GM06990 (cell line): ENCODE data around the gene HMCN2.

Experiments used
- DNase-seq: peaks from one replicate; pipeline ENCODE4 v3.0.0-alpha.2; 2011; ENCODE audit not compliant: insufficient read length; ENCODE audit errors: extremely low read depth
- H3K27me3 ChIP-seq: replicated peaks from 2 replicates; pipeline ENCODE4 v1.6.0; 2011; ENCODE audit warnings: low read length; ENCODE audit not compliant: control insufficient read depth, insufficient read depth
- H3K36me3 ChIP-seq: 2 replicates; pipeline ENCODE4 v1.5.1; 2011; ENCODE audit warnings: low read length; ENCODE audit not compliant: control insufficient read depth, insufficient read depth
- H3K4me3 ChIP-seq: replicated peaks from 2 replicates; pipeline ENCODE4 v1.5.1; 2011; ENCODE audit warnings: low read depth, mild to moderate bottlenecking, control low read depth, low read length
- CTCF ChIP-seq: IDR thresholded peaks from 2 replicates; pipeline ENCODE4 v1.5.1; 2011; ENCODE audit warnings: low read length, control low read depth, mild to moderate bottlenecking, inconsistent platforms; ENCODE audit not compliant: insufficient read depth, poor library complexity, severe bottlenecking

HMCN2 gene

DNA sequence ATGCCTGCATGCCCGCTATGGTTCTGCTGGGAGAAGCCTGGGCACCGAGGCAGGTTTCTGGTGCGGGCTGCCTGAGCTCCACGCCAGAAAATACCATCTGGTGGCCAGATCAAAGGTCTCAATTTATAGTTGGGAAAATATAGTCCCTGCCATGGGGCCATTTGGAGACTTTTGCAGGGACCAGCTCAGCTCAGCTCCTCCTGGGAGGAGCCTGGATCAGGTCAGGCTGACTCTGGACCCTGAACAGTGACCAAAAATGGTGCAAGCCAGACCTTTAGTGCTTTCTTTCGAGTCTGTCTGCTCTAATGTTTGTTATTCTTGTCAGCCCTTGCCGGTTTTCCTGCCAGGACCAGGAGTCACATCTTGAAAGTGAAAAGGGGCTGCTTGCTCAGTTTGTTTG is 31.8 kb downstream of the HMCN2 start:
- no peak for DNase-seq
- Histone ChIP-seq H3K4me3 (no peak overlapping the region), H3K36me3 (no peaks in the 10 kb centered on the region), H3K27me3 (peaks cover 1% of the 10 kb centered on the region; the same call in 1 of the 2 replicates)
- no peak for TF ChIP-seq CTCF

DNA sequence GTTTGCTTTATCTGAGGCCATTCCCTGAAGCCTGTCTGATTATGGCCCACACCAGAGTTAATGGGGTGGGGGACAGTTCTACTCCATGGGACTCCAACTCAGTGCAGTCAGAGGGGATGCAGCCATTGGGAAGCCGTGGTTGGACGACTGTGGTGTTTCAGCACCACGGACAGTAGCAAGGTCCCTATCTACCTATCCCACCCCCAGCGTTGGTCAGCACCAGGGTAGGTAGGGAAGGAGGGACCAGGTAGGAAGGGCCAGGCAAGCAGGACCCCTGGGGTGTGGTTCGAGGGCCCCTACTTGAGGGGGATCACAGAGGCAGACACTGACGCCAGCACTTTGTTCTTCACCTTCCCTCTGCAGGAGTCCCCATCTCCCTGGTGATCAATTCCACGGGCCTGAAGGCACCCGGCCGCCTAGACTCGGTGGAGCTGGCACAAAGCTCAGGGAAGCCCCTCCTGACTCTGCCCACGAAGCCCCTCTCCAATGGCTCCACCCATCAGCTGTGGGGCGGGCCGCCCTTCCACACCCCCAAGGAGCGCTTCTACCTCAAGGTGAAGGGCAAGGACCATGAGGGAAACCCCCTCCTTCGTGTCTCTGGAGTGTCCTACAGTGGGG is 33.2 kb downstream of the HMCN2 start:
- Histone ChIP-seq H3K36me3 (no peaks in the 10 kb centered on the region), H3K27me3 (no peaks in the 10 kb centered on the region; the same call in 1 of the 2 replicates), H3K4me3 (no peak overlapping the region)
- DNase-seq, result no peak
- no peak for TF ChIP-seq CTCF

- no peak for TF ChIP-seq CTCF
- no peak for DNase-seq
- no peaks in the 10 kb centered on the region; the same call in 1 of the 2 replicates for H3K27me3 ChIP-seq
- no peaks in the 10 kb centered on the region for H3K36me3 ChIP-seq
- no peak overlapping the region for H3K4me3 ChIP-seq
Measured at GRCh38 chr9:130299785-130300615, 34.4 kb downstream of the HMCN2 start.

DNA sequence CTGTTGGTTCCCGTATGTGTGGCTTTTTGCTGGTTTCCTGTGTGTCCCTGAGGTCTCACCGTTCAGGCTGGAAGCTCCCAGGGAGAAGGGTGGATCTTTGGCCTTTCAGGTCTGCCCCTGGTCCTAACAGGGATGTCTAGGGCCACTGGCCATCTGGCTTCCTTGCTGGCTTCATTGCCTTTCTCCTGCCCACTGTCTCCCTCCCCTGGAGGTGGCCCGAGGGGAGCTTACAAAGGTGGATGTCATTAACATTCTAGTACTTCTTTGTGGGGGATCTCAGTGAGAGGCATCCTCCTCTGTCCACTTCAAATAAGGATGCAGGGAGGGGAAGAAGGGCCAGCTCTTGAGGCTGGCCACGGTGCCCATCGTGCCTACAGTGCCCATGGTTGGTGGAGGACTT is 35.2 kb downstream of the HMCN2 start:
- Histone ChIP-seq H3K4me3 (no peak overlapping the region), H3K36me3 (no peaks in the 10 kb centered on the region), H3K27me3 (no peaks in the 10 kb centered on the region; the same call in 1 of the 2 replicates)
- TF ChIP-seq CTCF, result no peak
- no peak for DNase-seq

GRCh38 chr9:130301483-130302286 is 36.1 kb downstream of the HMCN2 start:
- DNase-seq, result no peak
- no peaks in the 10 kb centered on the region; the same call in 1 of the 2 replicates for H3K27me3 ChIP-seq

More at GRCh38 chr9:130301483-130302286, 36.1 kb downstream of the HMCN2 start:
- Histone ChIP-seq H3K36me3 (no peaks in the 10 kb centered on the region), H3K4me3 (no peak overlapping the region)
- no peak for TF ChIP-seq CTCF
